Gastrocnemius medialis (tissue), 4 donors: ENCODE measurements around the gene NUDT6.

Source experiments
- POLR2A ChIP-seq, 2 donors: fragments of 450-650 bp; IDR thresholded peaks; one replicate each; pipeline ENCODE4 v1.6.1; 2017; ENCODE audit warnings: antibody characterized with exemption in 2 of 2, mild to moderate bottlenecking in 2 of 2, moderate library complexity in 2 of 2
- TF ChIP-seq, protein P1 (sequence below), 5 experiments: fragments of 450-650 bp in 3 of 5; fragments of 200-600 bp in 2 of 5; sonication (generic) in 2 of 5; IDR thresholded peaks in 4 of 5; conservative IDR thresholded peaks in 1 of 5; 1 replicate in 4 of 5; 2 replicates in 1 of 5; pipeline ENCODE4 v1.5.1; 2016 to 2019; ENCODE audit warnings: antibody characterized with exemption in 5 of 5, mild to moderate bottlenecking in 3 of 5, moderate library complexity in 3 of 5

DNA sequence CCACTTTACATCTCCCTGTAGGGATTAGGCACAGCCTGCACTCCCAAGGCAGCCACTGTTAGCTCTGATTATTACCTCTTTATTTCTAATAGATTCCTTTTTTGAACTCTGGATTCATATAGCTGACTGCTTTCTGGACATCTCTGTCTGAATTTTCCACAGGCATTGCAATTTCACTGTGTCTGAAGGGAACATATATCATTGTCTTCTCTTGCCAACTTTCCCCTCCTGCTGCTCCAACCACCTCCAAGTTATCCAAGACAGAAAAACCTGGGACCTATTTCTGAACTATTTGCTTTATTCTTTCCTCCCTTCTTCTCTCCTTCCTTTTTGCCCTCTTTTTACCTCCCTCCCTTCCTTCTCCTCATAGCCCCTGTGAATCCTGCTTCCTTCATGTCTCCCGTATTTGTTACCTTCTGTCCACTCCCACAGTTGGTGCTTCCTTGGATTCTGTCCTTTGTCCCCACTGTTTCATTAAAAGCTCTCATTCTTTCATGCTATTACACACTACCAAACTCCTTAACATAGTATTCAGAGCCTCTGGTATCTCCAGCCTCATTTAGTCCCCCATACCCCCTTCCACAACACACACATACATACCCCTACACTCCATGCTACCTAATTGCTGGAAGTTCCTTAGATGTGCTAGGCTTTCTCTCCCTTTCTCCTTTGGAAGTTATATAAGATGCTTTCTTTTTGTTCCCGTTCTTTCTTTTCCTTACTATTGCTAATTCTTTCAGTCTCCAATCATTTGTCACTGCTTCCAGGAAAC is 61.0 kb downstream of the NUDT6 start:
- TF ChIP-seq, protein P1, sequence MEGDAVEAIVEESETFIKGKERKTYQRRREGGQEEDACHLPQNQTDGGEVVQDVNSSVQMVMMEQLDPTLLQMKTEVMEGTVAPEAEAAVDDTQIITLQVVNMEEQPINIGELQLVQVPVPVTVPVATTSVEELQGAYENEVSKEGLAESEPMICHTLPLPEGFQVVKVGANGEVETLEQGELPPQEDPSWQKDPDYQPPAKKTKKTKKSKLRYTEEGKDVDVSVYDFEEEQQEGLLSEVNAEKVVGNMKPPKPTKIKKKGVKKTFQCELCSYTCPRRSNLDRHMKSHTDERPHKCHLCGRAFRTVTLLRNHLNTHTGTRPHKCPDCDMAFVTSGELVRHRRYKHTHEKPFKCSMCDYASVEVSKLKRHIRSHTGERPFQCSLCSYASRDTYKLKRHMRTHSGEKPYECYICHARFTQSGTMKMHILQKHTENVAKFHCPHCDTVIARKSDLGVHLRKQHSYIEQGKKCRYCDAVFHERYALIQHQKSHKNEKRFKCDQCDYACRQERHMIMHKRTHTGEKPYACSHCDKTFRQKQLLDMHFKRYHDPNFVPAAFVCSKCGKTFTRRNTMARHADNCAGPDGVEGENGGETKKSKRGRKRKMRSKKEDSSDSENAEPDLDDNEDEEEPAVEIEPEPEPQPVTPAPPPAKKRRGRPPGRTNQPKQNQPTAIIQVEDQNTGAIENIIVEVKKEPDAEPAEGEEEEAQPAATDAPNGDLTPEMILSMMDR (IDR thresholded peaks at IDR 0.05 in 4 of 5, conservative IDR thresholded peaks at IDR 0.05 in 1 of 5) = no peak
- no peak for TF ChIP-seq POLR2A (IDR thresholded peaks at IDR 0.05)
